ENCODE results near the gene ZBTB4. TPM values are rescaled to one million over a fixed set of nuclear protein-coding genes. Genes with fewer than 3 reads are reported as not detected.

ZBTB4 gene
- total and polyA plus RNA-seq, 9 of the 15 experiments (the other 6 are each of a cell fraction or from before 2014, with no cell fraction given): 0.92 to 6.9 (median 3.3) TPM

GRCh38 chr17:7414837-7415236 is 64.6 kb downstream of the ZBTB4 start (continued):
- TF ChIP-seq ARID4B (CRISPR knock-in tag; IDR thresholded peaks at IDR 0.05): no peak
- TF ChIP-seq CREM (IDR thresholded peaks at IDR 0.05; ENCODE audit: low read depth): no peak
- no peak for TF ChIP-seq NR4A1 (CRISPR knock-in tag; IDR thresholded peaks at IDR 0.05)
- no peak for TF ChIP-seq NR4A1 (tag; IDR thresholded peaks at IDR 0.05)
- TF ChIP-seq LEF1 (IDR thresholded peaks at IDR 0.05): no peak
- no peak for TF ChIP-seq HOMEZ (CRISPR knock-in tag; IDR thresholded peaks at IDR 0.05)
- TF ChIP-seq CUX1 (CRISPR knock-in tag; IDR thresholded peaks at IDR 0.05): no peak
- TF ChIP-seq CTCF (IDR thresholded peaks at IDR 0.05 in 2 of 3, conservative IDR thresholded peaks at IDR 0.05 in 1 of 3; ENCODE audit: insufficient read depth in 2 of 3, low read depth in 1 of 3, low read length in 3 of 3): no peak
- no peak for TF ChIP-seq ELF1 (tag; IDR thresholded peaks at IDR 0.05)
- no peak for TF ChIP-seq LCOR (CRISPR knock-in tag; IDR thresholded peaks at IDR 0.05)
- TF ChIP-seq CHD2 (IDR thresholded peaks at IDR 0.05; ENCODE audit: low read depth, low read length): no peak
